MM.1S (cell line): ENCODE measurements around the gene XPC.

Source experiments
- DNase-seq: peaks from one replicate; pipeline ENCODE4 v3.0.0-alpha.2; 2015
- H2AFZ ChIP-seq: fragments of 300-600 bp; sonication (generic); 2 replicates; pipeline ENCODE4 v1.6.0; 2016; ENCODE audit warnings: antibody characterized with exemption, low read length
- H3F3A ChIP-seq: fragments of 300-600 bp; sonication (generic); 2 replicates; pipeline ENCODE4 v1.6.1; 2016; ENCODE audit warnings: mild to moderate bottlenecking, antibody characterized with exemption, low read length, moderate library complexity, mixed read lengths; ENCODE audit not compliant: insufficient read depth
- H3K27ac ChIP-seq: fragments of 300-600 bp; sonication (generic); 2 replicates; pipeline ENCODE4 v1.5.1; 2016; ENCODE audit warnings: mild to moderate bottlenecking, low read length
- H3K27me3 ChIP-seq: fragments of 300-600 bp; sonication (generic); replicated peaks from 2 replicates; pipeline ENCODE4 v1.6.0; 2016; ENCODE audit warnings: low read length; ENCODE audit not compliant: insufficient read depth
- H3K36me3 ChIP-seq: fragments of 300-600 bp; sonication (generic); replicated peaks from 2 replicates; pipeline ENCODE4 v1.6.1; 2016; ENCODE audit warnings: mild to moderate bottlenecking, low read length, mixed read lengths; ENCODE audit not compliant: insufficient read depth
- H3K4me1 ChIP-seq: fragments of 300-600 bp; sonication (generic); 2 replicates; pipeline ENCODE4 v1.6.1; 2016; ENCODE audit warnings: low read length, mixed read lengths
- H3K4me2 ChIP-seq: fragments of 300-600 bp; sonication (generic); 2 replicates; pipeline ENCODE4 v1.6.0; 2016; ENCODE audit warnings: low read depth, low read length
- H3K4me3 ChIP-seq: fragments of 300-600 bp; sonication (generic); 2 replicates; pipeline ENCODE4 v1.5.1; 2016; ENCODE audit warnings: low read length, mixed read lengths
- H3K79me2 ChIP-seq: fragments of 300-600 bp; sonication (generic); 2 replicates; pipeline ENCODE4 v1.6.1; 2016; ENCODE audit warnings: mixed run types, low read length, mixed read lengths
- H3K9ac ChIP-seq: fragments of 300-600 bp; sonication (generic); 2 replicates; pipeline ENCODE4 v1.6.1; 2016; ENCODE audit warnings: low read length, mixed read lengths
- H3K9me2 ChIP-seq: fragments of 300-600 bp; sonication (generic); replicated peaks from 2 replicates; pipeline ENCODE4 v1.6.1; 2016; ENCODE audit warnings: mild to moderate bottlenecking, low read length, mixed read lengths; ENCODE audit not compliant: insufficient read depth
- H3K9me3 ChIP-seq: fragments of 300-600 bp; sonication (generic); replicated peaks from 2 replicates; pipeline ENCODE4 v1.6.1; 2016; ENCODE audit warnings: mild to moderate bottlenecking, low read length, mixed read lengths; ENCODE audit not compliant: insufficient read depth
- H4K20me1 ChIP-seq: fragments of 300-600 bp; sonication (generic); 2 replicates; pipeline ENCODE4 v1.6.1; 2016; ENCODE audit warnings: mild to moderate bottlenecking, low read length, moderate library complexity, mixed read lengths; ENCODE audit not compliant: insufficient read depth
- EZH2 ChIP-seq: fragments of 300-600 bp; sonication (generic); optimal IDR thresholded peaks from 2 replicates; pipeline ENCODE3; 2017; ENCODE audit warnings: low read depth, mild to moderate bottlenecking, antibody characterized with exemption, low read length, mixed read lengths
- EZH2phosphoT487 ChIP-seq: fragments of 300-600 bp; sonication (generic); IDR thresholded peaks from 2 replicates; pipeline ENCODE4 v1.6.1; 2018; ENCODE audit warnings: antibody characterized with exemption, low read length
- TF ChIP-seq, protein P1 (sequence below): fragments of 300-600 bp; sonication (generic); IDR thresholded peaks from 2 replicates; pipeline ENCODE4 v1.5.1; 2016; ENCODE audit warnings: antibody characterized with exemption, low read length, mixed read lengths

XPC gene

DNA sequence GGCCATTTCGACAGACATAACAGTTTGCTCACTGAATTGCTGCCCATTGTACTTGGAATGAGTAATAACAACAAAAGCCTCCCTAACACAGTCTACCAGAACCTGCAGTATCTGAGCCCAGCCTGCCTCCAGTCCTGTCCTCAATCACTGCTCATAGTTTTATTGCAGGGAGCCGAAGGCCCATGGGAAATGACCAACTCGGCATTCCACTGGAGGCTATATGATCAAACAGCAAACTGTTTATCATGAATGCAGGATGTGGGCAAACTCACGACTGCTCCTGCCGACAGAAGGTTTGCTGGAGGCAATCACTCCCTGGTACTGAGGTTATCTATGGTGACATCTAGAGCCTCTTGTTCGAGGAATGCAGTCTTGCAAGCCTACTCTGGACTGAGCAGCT lies 46.5 kb upstream of the XPC start:
- TF ChIP-seq EZH2 (no peak), EZH2phosphoT487 (no peak)
- TF ChIP-seq, protein P1, sequence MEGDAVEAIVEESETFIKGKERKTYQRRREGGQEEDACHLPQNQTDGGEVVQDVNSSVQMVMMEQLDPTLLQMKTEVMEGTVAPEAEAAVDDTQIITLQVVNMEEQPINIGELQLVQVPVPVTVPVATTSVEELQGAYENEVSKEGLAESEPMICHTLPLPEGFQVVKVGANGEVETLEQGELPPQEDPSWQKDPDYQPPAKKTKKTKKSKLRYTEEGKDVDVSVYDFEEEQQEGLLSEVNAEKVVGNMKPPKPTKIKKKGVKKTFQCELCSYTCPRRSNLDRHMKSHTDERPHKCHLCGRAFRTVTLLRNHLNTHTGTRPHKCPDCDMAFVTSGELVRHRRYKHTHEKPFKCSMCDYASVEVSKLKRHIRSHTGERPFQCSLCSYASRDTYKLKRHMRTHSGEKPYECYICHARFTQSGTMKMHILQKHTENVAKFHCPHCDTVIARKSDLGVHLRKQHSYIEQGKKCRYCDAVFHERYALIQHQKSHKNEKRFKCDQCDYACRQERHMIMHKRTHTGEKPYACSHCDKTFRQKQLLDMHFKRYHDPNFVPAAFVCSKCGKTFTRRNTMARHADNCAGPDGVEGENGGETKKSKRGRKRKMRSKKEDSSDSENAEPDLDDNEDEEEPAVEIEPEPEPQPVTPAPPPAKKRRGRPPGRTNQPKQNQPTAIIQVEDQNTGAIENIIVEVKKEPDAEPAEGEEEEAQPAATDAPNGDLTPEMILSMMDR = no peak
- Histone ChIP-seq H3K9me2 (no peaks in the 10 kb centered on the region), H3K36me3 (no peaks in the 10 kb centered on the region), H4K20me1 (no peaks in the 10 kb centered on the region), H3K27me3 (no peaks in the 10 kb centered on the region), H3K27ac (no peak overlapping the region), H3K4me2 (no peak overlapping the region), H3F3A (no peaks in the 10 kb centered on the region), H3K79me2 (no peaks in the 10 kb centered on the region), H3K9me3 (no peaks in the 10 kb centered on the region), H3K4me1 (no peaks in the 10 kb centered on the region), H3K4me3 (no peak overlapping the region), H2AFZ (no peak overlapping the region), H3K9ac (no peak overlapping the region)
- no peak for DNase-seq

DNA sequence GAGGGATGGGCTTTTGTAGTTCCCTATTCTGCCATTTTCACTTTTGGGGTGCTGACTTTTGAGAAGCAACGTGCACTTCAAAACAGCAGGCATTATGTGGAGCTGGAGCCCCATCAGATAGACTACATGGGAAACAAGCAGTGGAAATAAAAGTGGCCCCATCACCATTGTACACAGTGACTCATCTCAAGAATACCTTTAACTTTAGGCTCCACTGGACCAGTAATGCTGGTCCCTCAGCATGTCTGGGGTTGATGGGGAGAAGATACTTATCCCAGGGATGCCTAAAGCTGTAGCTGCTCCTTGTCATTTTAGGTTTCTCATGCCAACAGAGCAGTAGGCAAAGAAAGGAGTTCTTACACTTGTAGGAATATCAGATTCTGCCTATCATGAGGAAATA lies 45.2 kb upstream of the XPC start:
- no peak overlapping the region for H3K4me2 ChIP-seq
- no peak for DNase-seq
- no peaks in the 10 kb centered on the region for H3K4me1 ChIP-seq

DNA sequence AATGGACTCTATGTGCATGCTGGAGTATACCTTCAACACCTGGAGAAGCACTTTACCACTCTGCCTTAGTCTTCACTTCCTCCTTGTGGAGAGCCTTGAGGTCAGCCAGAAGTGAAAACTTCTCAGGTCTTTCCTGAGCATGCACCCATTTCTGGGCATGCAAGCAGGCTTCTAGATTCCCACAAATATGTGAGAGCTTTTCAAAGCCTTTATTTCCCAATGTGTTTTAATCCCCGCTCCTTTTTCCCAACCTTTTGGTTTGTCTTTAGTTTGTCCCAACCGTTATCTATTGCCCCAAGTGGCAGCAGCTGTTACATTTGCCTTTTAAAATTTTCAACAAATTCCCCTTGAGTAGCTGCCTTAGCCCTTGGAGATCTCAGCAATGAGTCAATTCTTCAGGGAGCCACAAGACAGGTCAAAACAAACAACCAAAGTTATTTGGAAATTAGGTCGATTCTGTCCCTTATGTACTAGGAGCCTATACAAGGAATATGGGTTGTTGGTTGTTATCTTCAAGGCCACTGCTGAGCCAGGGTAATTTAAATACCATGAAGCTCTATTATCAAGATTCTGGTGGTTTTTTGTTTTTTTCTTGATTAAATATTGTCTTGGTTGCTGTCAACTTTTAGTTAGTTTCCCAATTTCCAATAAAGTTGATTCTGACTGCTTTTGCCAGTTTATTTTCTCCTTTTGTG lies 44.6 kb upstream of the XPC start:
- Histone ChIP-seq H3K9me2 (no peaks in the 10 kb centered on the region), H3K4me3 (no peak overlapping the region), H2AFZ (no peak overlapping the region), H3K36me3 (no peaks in the 10 kb centered on the region), H3K9ac (no peak overlapping the region), H3K4me1 (no peaks in the 10 kb centered on the region), H4K20me1 (no peaks in the 10 kb centered on the region), H3K4me2 (no peak overlapping the region), H3K27ac (no peak overlapping the region), H3K79me2 (no peaks in the 10 kb centered on the region), H3K27me3 (no peaks in the 10 kb centered on the region), H3F3A (no peaks in the 10 kb centered on the region), H3K9me3 (no peaks in the 10 kb centered on the region)
- TF ChIP-seq EZH2phosphoT487 (no peak), EZH2 (no peak)
- TF ChIP-seq, protein P1 = no peak
- DNase-seq = no peak

More for the DNA sequence above, 45.2 kb upstream of the XPC start:
- no peak overlapping the region for H3K9ac ChIP-seq
- no peaks in the 10 kb centered on the region for H3F3A ChIP-seq
- H3K79me2 ChIP-seq = no peaks in the 10 kb centered on the region
- H3K4me3 ChIP-seq = no peak overlapping the region
- H2AFZ ChIP-seq = no peak overlapping the region
- H3K27ac ChIP-seq = no peak overlapping the region
- H3K27me3 ChIP-seq = no peaks in the 10 kb centered on the region
- no peaks in the 10 kb centered on the region for H3K36me3 ChIP-seq
- H3K9me3 ChIP-seq = no peaks in the 10 kb centered on the region
- H4K20me1 ChIP-seq = no peaks in the 10 kb centered on the region
- TF ChIP-seq, protein P1 = no peak
- no peak for TF ChIP-seq EZH2phosphoT487
- no peak for TF ChIP-seq EZH2
- no peaks in the 10 kb centered on the region for H3K9me2 ChIP-seq
